Stimulated activated CD4-positive, alpha-beta T cell treated with anti-CD3 and anti-CD28 coated beads, TNF-alpha, amount 100 ng/mL, for 48 hours (primary cell): ENCODE results near the gene CCDC24.

Experiments used
- DNase-seq, 3 donors: peaks; one replicate each; pipeline ENCODE4 v3.0.0-alpha.2; 2020; ENCODE audit warnings: low read depth in 3 of 3

The CCDC24 gene

GRCh38 chr1:43997295-43997999 lies 6.0 kb downstream of the CCDC24 start:
- DNase-seq = no peak

GRCh38 chr1:43998000-43998378 lies 6.6 kb downstream of the CCDC24 start:
- DNase-seq = no peak

- no peak for DNase-seq
Measured at GRCh38 chr1:43999455-43999854, 8.1 kb downstream of the CCDC24 start.

- no peak for DNase-seq
Measured at GRCh38 chr1:44000122-44000665, 8.8 kb downstream of the CCDC24 start.

- DNase-seq = no peak
Measured at GRCh38 chr1:44002165-44002564, 10.8 kb downstream of the CCDC24 start.

- DNase-seq = no peak
Measured at GRCh38 chr1:44002606-44003157, 11.3 kb downstream of the CCDC24 start.

GRCh38 chr1:44008259-44008658 lies 16.9 kb downstream of the CCDC24 start:
- DNase-seq = no peak

GRCh38 chr1:44010935-44011471 lies 19.6 kb downstream of the CCDC24 start:
- DNase-seq = no peak

GRCh38 chr1:44012404-44012803 lies 21.0 kb downstream of the CCDC24 start:
- DNase-seq = no peak

GRCh38 chr1:44012941-44013609 lies 21.7 kb downstream of the CCDC24 start:
- no peak for DNase-seq

GRCh38 chr1:44013949-44014348 lies 22.6 kb downstream of the CCDC24 start:
- no peak for DNase-seq

GRCh38 chr1:44014365-44015104 lies 23.1 kb downstream of the CCDC24 start:
- DNase-seq = no peak

GRCh38 chr1:44015206-44015605 lies 23.8 kb downstream of the CCDC24 start:
- no peak for DNase-seq

- DNase-seq = no peak
Measured at GRCh38 chr1:44016041-44016889, 24.9 kb downstream of the CCDC24 start.

- no peak for DNase-seq
Measured at GRCh38 chr1:44016890-44017400, 25.5 kb downstream of the CCDC24 start.

GRCh38 chr1:44019466-44019948 lies 28.1 kb downstream of the CCDC24 start:
- no peak for DNase-seq

GRCh38 chr1:44020464-44020863 lies 29.1 kb downstream of the CCDC24 start:
- DNase-seq = no peak

GRCh38 chr1:44021156-44021555 lies 29.8 kb downstream of the CCDC24 start:
- no peak for DNase-seq

GRCh38 chr1:44021581-44022321 lies 30.4 kb downstream of the CCDC24 start:
- DNase-seq = no peak
